SK-N-SH (cell line): ENCODE measurements around the gene ITGBL1. TPM values are rescaled to one million over a fixed set of nuclear protein-coding genes. Genes with fewer than 3 reads are reported as not detected.

Source experiments
- CTCF ChIA-PET: fragments of 300-600, 350-600 bp; formaldehyde crosslinking; extraction: SDS; loops from one replicate; lab custom pipeline; 2021; lab: Yijun Ruan, JAX
- POLR2A ChIA-PET: fragments of 350-600 bp; sonication (Branson Sonifier 250); formaldehyde crosslinking; extraction: SDS; loops from one replicate; lab custom pipeline; 2020; ENCODE audit warnings: antibody characterized with exemption, inconsistent platforms; lab: Yijun Ruan, JAX
- DNase-seq: peaks from one replicate; pipeline ENCODE4 v3.0.0; 2012
- H2AFZ ChIP-seq: fragments of 200-600 bp; sonication (generic); 2 replicates; pipeline ENCODE4 v1.8.1; 2016; ENCODE audit warnings: antibody characterized with exemption, mild to moderate bottlenecking, low read depth
- H3F3A ChIP-seq: fragments of 200-600 bp; sonication (generic); replicated peaks from 2 replicates; pipeline ENCODE3; 2016; ENCODE audit warnings: antibody characterized with exemption, mild to moderate bottlenecking; ENCODE audit not compliant: insufficient read depth
- H3K27ac ChIP-seq, 2 experiments: fragments of 200-500 bp in 1 of 2; fragments of 200-600 bp in 1 of 2; sonication (Bioruptor generic) in 1 of 2; sonication (generic), shearing (Covaris generic) in 1 of 2; 2 replicates each; pipeline versions ENCODE4 v1.5.1 to v1.6.1; 2014 to 2016; ENCODE audit warnings: low read depth in 2 of 2, inconsistent platforms in 1 of 2, low read length in 1 of 2, mild to moderate bottlenecking in 1 of 2, mixed read lengths in 1 of 2
- H3K27me3 ChIP-seq: fragments of 200-600 bp; sonication (generic), shearing (Covaris generic); 2 replicates; pipeline ENCODE4 v1.6.1; 2016; ENCODE audit warnings: mixed run types; ENCODE audit not compliant: insufficient read depth
- H3K36me3 ChIP-seq, 2 experiments: fragments of 200-500 bp in 1 of 2; fragments of 200-600 bp in 1 of 2; sonication (Bioruptor generic) in 1 of 2; sonication (generic) in 1 of 2; replicated peaks in 1 of 2; 2 replicates each; pipeline versions ENCODE3 to v1.5.1; 2014 to 2016; ENCODE audit warnings: low read length in 1 of 2, mild to moderate bottlenecking in 1 of 2; ENCODE audit not compliant: insufficient read depth in 2 of 2, control insufficient read depth in 1 of 2
- H3K4me1 ChIP-seq, 2 experiments: fragments of 200-500 bp in 1 of 2; fragments of 200-600 bp in 1 of 2; sonication (Bioruptor generic) in 1 of 2; sonication (generic), shearing (Covaris generic) in 1 of 2; 2 replicates each; pipeline versions ENCODE4 v1.5.1 to v1.6.1; 2014 to 2016; ENCODE audit warnings: low read depth in 1 of 2, low read length in 1 of 2, mixed run types in 1 of 2; ENCODE audit not compliant: insufficient read depth in 2 of 2, control insufficient read depth in 1 of 2
- H3K4me2 ChIP-seq: fragments of 200-600 bp; sonication (generic), shearing (Covaris generic); 2 replicates; pipeline ENCODE4 v1.6.1; 2017; ENCODE audit warnings: mixed run types
- H3K4me3 ChIP-seq, 2 experiments: fragments of 200-500 bp in 1 of 2; fragments of 200-600 bp in 1 of 2; sonication (Bioruptor generic) in 1 of 2; sonication (generic), shearing (Covaris generic) in 1 of 2; 2 replicates each; pipeline versions ENCODE4 v1.5.1 to v1.8.1; 2014 to 2016; ENCODE audit warnings: low read depth in 2 of 2, inconsistent platforms in 1 of 2, low read length in 1 of 2, mild to moderate bottlenecking in 1 of 2, mixed read lengths in 1 of 2, moderate library complexity in 1 of 2
- H3K79me2 ChIP-seq: fragments of 200-600 bp; sonication (generic); 2 replicates; pipeline ENCODE4 v1.8.1; 2017; ENCODE audit warnings: mild to moderate bottlenecking; ENCODE audit not compliant: insufficient read depth
- H3K9ac ChIP-seq: fragments of 200-600 bp; sonication (generic); 2 replicates; pipeline ENCODE4 v1.6.1; 2017; ENCODE audit warnings: mixed run types
- H3K9me2 ChIP-seq: fragments of 200-600 bp; sonication (generic); 2 replicates; pipeline ENCODE4 v1.6.1; 2017; ENCODE audit warnings: mixed run types
- H3K9me3 ChIP-seq: fragments of 200-600 bp; sonication (generic); 2 replicates; pipeline ENCODE4 v1.6.1; 2017; ENCODE audit warnings: mixed run types, mild to moderate bottlenecking, moderate library complexity
- H4K20me1 ChIP-seq: fragments of 200-600 bp; sonication (generic); 2 replicates; pipeline ENCODE4 v1.6.1; 2017; ENCODE audit warnings: mild to moderate bottlenecking, mixed run types; ENCODE audit not compliant: insufficient read depth
- ELF1 ChIP-seq: IDR thresholded peaks from 2 replicates; pipeline ENCODE4 v1.4.0; 2012
- EP300 ChIP-seq, 2 experiments: IDR thresholded peaks; 2 replicates each; pipeline versions ENCODE4 v1.4.0 to v1.6.1; 2012; ENCODE audit warnings: borderline replicate concordance in 1 of 2, low read depth in 1 of 2, low read length in 1 of 2
- FOSL2 ChIP-seq: IDR thresholded peaks from 2 replicates; pipeline ENCODE4 v1.4.0; 2012; ENCODE audit warnings: low read depth, mild to moderate bottlenecking, moderate library complexity, borderline replicate concordance
- FOXM1 ChIP-seq: IDR thresholded peaks from 2 replicates; pipeline ENCODE4 v1.4.0; 2012; ENCODE audit warnings: low read depth, mild to moderate bottlenecking
- GABPA ChIP-seq: IDR thresholded peaks from 2 replicates; pipeline ENCODE4 v1.4.0; 2012; ENCODE audit warnings: low read depth, mild to moderate bottlenecking
- JUND ChIP-seq: IDR thresholded peaks from 2 replicates; pipeline ENCODE4 v1.4.0; 2012
- NFIC ChIP-seq: IDR thresholded peaks from 2 replicates; pipeline ENCODE4 v1.4.0; 2012; ENCODE audit warnings: borderline replicate concordance
- RAD21 ChIP-seq: IDR thresholded peaks from 2 replicates; pipeline ENCODE4 v1.6.1; 2012; ENCODE audit warnings: mild to moderate bottlenecking, low read length
- RXRA ChIP-seq: IDR thresholded peaks from 2 replicates; pipeline ENCODE4 v1.4.0; 2012; ENCODE audit warnings: low read depth, mild to moderate bottlenecking, borderline replicate concordance
- TCF12 ChIP-seq: IDR thresholded peaks from 2 replicates; pipeline ENCODE4 v1.4.0; 2012
- TEAD4 ChIP-seq: IDR thresholded peaks from 2 replicates; pipeline ENCODE4 v1.4.0; 2012; ENCODE audit warnings: mild to moderate bottlenecking, borderline replicate concordance; ENCODE audit not compliant: insufficient read depth
- WGBS: methylation state at CpG from one replicate; pipeline ENCODE4 v1.1.6; 2017; ENCODE audit warnings: low lambda C conversion rate; 5-methylcytosine and 5-hydroxymethylcytosine counted together
- polyA plus RNA-seq, 3 experiments: library from polyadenylated mRNA; depleted of rRNA; stranded (reverse); fragments of >200 nt; gene quantifications; 2 replicates each; pipeline ENCODE4 v1.2.3, GENCODE V29; 2012
- TF ChIP-seq, protein P1 (sequence below): fragments of 150-350 bp; IDR thresholded peaks from 2 replicates; pipeline ENCODE4 v1.6.1; 2017; ENCODE audit warnings: antibody characterized with exemption, low read length, low read depth, borderline replicate concordance
- TF ChIP-seq, protein P2 (sequence below): fragments of 200-600 bp; sonication (generic); IDR thresholded peaks from 2 replicates; pipeline ENCODE4 v1.6.1; 2017; ENCODE audit warnings: antibody characterized with exemption, mild to moderate bottlenecking, moderate library complexity
- TF ChIP-seq, protein P3 (sequence below): IDR thresholded peaks from 2 replicates; pipeline ENCODE4; 2012
- TF ChIP-seq, protein P4 (sequence below): IDR thresholded peaks from 2 replicates; pipeline ENCODE4 v1.4.0; 2012; ENCODE audit warnings: low read depth, borderline replicate concordance

The ITGBL1 gene
- polyA plus RNA-seq, 1 of the 3 experiments (the other 2 are of a cell fraction), result 78.7 TPM

DNA sequence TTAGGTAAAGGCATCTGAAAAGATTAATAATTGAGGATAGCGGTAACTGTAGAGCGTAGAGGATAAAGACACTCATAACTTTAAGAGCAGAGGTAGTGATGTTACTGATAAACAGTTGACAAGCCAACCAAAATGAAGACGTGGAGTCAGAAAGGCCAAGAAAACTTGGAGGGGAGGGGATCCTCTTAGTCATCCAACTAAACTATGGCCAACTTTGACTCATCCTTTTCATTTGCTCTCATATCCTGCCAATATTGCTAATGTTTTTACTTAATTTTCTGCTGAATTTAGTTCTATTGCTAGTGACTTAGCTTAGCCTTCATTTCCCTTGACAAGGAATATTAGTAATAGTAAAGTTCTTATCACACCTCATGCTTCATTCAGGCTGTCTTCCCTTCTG is 13.4 kb downstream of the ITGBL1 start:
- Histone ChIP-seq H3F3A (peaks cover 23% of the 10 kb centered on the region), H3K9me2 (no peaks in the 10 kb centered on the region), H3K9ac (0 out of 2 replicates have a peak overlapping the region, but pooled peaks have one; percentile 7), H3K4me2 (no peak overlapping the region; the same call in 1 of the 2 replicates), H3K36me3 (peaks cover 7 to 17% of the 10 kb centered on the region in 2 experiments), H3K9me3 (no peaks in the 10 kb centered on the region), H3K27ac (peak overlapping the region in 1 of 2 experiments; percentile 73; a peak in 2 of 4 replicates), H3K4me1 (peaks cover 0 to 12% of the 10 kb centered on the region in 2 experiments; a peak in 2 of 4 replicates), H3K4me3 (no peak overlapping the region), H2AFZ (no peak overlapping the region), H3K27me3 (no peaks in the 10 kb centered on the region), H4K20me1 (no peaks in the 10 kb centered on the region), H3K79me2 (peaks cover 89% of the 10 kb centered on the region)
- POLR2A ChIA-PET, result no interaction called here
- 41% methylated on average over 3 of the region's 3 CpGs for WGBS
- CTCF ChIA-PET, result interaction anchor here (0.9 to 1.1 kb wide), 2 partner anchors 39 to 315 kb away, joined by 3 to 4 read pairs; no protein-coding TSS in a partner anchor
- DNase-seq, result no peak
- TF ChIP-seq, protein P1, sequence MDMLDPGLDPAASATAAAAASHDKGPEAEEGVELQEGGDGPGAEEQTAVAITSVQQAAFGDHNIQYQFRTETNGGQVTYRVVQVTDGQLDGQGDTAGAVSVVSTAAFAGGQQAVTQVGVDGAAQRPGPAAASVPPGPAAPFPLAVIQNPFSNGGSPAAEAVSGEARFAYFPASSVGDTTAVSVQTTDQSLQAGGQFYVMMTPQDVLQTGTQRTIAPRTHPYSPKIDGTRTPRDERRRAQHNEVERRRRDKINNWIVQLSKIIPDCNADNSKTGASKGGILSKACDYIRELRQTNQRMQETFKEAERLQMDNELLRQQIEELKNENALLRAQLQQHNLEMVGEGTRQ, result no peak
- TF ChIP-seq GABPA (no peak), RAD21 (no peak), TCF12 (peak; percentile 58), FOXM1 (peak; percentile 65; the same call in 1 of the 2 replicates), TEAD4 (0 out of 2 replicates have a peak, but pooled peaks have one; percentile 14), ELF1 (no peak), JUND (peak; percentile 71), FOSL2 (peak; percentile 79), RXRA (peak; percentile 27; the same call in 1 of the 2 replicates), EP300 (IDR thresholded peaks at IDR 0.05; ENCODE audit: borderline replicate concordance in 1 of 2, low read depth in 1 of 2, low read length in 1 of 2) (peak in 1 of 2 experiments; percentile 66; a peak in 1 of 4 replicates), NFIC (peak; percentile 69)
- TF ChIP-seq, protein P2, sequence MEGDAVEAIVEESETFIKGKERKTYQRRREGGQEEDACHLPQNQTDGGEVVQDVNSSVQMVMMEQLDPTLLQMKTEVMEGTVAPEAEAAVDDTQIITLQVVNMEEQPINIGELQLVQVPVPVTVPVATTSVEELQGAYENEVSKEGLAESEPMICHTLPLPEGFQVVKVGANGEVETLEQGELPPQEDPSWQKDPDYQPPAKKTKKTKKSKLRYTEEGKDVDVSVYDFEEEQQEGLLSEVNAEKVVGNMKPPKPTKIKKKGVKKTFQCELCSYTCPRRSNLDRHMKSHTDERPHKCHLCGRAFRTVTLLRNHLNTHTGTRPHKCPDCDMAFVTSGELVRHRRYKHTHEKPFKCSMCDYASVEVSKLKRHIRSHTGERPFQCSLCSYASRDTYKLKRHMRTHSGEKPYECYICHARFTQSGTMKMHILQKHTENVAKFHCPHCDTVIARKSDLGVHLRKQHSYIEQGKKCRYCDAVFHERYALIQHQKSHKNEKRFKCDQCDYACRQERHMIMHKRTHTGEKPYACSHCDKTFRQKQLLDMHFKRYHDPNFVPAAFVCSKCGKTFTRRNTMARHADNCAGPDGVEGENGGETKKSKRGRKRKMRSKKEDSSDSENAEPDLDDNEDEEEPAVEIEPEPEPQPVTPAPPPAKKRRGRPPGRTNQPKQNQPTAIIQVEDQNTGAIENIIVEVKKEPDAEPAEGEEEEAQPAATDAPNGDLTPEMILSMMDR, result no peak
- TF ChIP-seq, protein P3, sequence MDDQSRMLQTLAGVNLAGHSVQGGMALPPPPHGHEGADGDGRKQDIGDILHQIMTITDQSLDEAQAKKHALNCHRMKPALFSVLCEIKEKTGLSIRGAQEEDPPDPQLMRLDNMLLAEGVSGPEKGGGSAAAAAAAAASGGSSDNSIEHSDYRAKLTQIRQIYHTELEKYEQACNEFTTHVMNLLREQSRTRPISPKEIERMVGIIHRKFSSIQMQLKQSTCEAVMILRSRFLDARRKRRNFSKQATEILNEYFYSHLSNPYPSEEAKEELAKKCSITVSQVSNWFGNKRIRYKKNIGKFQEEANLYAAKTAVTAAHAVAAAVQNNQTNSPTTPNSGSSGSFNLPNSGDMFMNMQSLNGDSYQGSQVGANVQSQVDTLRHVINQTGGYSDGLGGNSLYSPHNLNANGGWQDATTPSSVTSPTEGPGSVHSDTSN, result peak; percentile 68
- TF ChIP-seq, protein P4, sequence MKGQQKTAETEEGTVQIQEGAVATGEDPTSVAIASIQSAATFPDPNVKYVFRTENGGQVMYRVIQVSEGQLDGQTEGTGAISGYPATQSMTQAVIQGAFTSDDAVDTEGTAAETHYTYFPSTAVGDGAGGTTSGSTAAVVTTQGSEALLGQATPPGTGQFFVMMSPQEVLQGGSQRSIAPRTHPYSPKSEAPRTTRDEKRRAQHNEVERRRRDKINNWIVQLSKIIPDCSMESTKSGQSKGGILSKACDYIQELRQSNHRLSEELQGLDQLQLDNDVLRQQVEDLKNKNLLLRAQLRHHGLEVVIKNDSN, result no peak
